GM19455 (cell line): Measurements from ENCODE around the gene MARCHF10.
"Not testable (repeated sequence)": the region's sequence is repeated elsewhere in the genome, so short reads cannot be mapped to it uniquely, and the experiment has no call there.

Source experiments
- ATAC-seq: cut with Tn5 transposase; IDR thresholded peaks from one replicate; pipeline ENCODE4 v1.9.1; 2021; ENCODE audit not compliant: unreplicated experiment

The MARCHF10 gene, protein sequence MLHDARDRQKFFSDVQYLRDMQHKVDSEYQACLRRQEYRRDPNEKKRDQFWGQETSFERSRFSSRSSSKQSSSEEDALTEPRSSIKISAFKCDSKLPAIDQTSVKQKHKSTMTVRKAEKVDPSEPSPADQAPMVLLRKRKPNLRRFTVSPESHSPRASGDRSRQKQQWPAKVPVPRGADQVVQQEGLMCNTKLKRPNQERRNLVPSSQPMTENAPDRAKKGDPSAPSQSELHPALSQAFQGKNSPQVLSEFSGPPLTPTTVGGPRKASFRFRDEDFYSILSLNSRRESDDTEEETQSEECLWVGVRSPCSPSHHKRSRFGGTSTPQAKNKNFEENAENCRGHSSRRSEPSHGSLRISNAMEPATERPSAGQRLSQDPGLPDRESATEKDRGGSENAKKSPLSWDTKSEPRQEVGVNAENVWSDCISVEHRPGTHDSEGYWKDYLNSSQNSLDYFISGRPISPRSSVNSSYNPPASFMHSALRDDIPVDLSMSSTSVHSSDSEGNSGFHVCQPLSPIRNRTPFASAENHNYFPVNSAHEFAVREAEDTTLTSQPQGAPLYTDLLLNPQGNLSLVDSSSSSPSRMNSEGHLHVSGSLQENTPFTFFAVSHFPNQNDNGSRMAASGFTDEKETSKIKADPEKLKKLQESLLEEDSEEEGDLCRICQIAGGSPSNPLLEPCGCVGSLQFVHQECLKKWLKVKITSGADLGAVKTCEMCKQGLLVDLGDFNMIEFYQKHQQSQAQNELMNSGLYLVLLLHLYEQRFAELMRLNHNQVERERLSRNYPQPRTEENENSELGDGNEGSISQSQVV

DNA sequence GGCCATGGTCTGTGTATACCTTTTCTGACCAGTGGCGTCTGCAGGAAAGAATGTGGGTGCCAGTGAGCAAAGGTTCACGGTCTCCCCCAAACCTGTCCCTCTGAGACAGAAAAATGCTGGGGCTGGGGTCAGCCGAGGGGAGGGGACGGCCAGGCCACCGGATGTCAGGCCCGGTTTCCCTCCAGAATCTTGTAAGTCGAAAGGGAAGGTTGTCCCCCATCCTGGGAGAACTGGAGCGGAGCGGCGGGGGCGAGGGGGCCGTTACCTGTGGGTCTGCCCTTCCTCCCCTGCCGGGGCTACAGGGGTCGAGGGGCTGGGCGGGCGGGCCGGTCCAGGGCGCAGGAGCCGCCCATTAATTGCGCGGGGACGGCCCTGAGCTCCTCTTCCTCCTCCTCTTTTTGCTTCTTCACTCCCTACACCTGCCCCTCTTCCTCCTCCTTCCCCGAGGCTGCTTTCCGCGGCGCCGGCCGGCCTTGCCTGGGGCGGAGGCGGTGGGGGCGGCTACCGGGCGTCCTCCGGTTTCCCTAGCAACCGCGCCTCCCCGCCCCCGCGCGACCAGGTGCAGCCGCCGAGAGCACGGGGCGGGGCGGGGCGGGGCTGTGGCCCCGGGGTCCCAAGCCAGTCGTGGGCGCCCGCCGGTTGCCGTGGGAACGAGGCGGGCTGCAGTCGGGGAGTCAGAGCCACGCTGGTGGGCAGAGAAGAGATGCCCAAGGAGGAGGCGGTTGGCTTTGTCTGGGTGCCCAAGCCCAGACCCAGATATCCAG is at the start of gene MARCHF10:
Gene MARCHF10 (minus strand): TSS at position 503 of the 764 bp plus-strand sequence. CDS start 6,579 bp downstream, outside the sequence.
- no peak for ATAC-seq

DNA sequence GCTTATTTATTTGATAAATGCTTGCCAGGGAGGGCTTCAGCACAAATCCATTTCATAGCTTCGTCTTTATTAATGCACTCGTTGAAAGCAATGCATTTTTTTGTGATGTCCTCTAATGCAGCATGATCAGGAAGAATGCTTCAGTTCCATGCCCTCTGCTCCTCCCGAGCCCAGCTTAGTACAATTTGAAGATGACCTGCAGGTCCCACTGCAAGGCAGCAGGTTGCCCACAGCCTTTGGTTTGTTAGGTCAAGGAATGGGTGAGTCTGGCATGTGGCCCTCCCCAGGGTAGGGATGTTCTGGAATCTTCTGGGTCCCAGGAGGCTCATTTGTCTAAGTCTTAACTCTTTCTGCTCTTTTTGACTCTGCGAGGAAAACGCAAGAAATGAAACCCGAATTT is 49.4 kb upstream of the MARCHF10 start:
- ATAC-seq = no peak

DNA sequence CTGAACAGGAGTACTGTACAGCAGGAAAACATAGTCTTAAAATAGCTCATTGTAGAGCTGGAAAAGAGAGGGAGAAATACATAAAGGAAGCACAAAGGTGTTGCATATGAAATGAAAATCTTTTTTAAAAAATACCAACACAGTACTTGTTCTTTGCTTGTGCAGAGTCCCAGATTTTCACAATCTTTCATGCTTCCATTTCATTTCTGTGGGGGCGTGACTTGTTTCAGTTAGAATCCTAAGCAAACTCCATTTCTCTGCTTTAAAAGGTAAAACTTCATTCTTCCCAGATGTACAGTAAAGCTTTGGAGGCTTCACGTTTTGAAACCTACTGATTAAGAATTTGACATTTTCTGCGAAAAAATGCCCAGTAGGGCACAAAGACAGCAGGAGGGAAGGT is 48.5 kb upstream of the MARCHF10 start:
- no peak for ATAC-seq

DNA sequence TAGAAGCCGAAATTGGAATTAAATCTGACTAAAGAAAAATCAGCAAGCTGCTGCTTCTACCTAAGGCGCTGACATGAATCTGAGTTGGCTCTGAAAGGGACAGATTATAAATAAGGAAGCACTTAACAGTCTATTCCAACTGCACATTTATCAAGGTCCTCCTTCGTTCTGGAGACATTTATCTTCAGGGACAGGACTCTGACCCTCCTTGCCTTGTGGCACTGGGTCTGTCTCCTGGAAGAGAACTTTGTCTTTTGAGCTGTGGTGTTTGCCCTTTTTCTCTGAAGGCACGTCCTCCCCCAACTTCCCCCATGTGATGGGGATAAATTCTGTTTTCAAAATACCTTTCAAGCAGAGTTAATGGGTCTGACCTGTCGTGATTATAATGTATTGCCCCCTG is 47.0 kb upstream of the MARCHF10 start:
- ATAC-seq = no peak

DNA sequence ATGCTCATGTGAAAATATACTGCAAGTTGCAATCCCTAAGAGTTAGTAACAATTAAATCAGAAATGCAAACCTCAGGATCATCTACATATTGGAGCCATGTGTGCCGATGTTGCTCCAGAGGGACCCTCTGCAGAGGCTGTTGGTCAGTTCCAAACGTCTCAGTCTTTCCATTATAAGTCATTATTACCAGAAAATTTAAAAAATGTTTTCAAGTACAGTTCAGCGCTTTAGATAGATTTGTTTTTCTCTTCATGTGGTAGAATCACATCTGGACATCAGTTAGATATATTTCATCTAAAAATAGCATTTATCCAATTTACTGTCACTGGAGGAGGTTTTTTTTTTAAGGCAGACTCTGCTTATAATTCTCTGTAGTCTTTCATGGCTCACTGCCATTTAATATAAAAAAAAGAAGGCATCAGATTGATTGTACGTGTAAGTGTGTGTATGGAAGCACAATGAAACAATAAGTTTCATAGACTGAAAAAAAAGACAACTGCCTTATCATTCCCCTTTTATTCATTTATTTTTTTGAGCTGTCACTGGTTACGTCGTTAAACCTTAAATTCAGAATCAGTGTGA is 46.1 kb upstream of the MARCHF10 start:
- no peak for ATAC-seq

DNA sequence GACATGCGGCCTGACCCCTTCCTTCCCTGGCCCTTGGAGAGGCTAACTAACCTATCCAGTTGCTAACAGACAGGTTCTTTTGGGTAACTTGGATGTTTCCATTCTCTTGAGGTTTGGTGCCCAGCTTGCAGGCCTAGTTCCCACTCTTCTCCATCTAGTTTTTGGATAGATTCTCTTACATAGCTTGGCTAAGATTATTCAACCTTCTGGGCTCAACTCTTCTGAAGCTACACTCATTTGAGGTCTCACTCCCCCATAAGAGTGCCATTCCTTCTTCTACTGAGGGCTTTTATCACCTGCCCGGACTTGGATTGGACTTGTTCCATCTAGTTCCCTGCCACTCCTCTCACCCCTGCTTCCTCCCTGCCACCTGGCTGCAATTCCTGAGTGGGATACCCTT is 44.1 kb upstream of the MARCHF10 start:
- ATAC-seq = no peak

DNA sequence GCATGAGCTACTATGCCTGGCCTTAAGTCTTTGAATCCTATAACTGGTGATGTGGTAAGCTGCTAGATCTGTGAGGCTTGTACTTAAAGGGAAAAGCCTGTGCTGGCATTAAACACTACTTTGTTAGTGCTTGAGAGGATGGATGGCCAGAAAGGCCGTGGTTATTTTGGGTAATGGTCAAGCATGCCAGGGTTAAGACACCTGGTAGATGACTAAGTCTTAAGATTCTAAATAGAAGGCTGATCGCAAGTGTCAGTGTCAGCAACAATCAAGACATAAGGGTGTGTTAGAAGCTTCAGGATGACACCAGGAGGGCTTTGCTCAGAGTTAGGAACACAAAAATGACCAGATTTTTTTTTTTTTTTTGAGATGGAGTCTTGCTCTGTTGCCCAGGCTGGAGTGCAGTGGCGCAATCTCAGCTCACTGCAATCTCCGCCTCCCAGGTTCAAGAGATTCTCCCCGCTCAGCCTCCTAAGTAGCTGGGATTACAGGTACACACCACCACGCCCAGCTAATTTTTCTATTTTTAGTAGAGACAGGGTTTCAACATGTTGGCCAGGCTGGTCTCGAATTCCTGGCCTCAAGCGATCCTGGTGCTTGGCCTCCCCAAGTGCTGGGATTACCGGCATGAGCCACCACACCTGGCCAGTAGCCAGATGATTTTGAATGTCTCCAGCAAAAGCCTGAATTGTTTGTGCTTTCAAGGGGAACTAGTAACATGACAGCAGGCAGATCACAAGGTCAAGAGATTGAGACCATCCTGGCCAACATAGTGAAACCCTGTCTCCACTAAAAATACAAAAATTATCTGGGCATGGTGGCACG is 41.7 kb upstream of the MARCHF10 start:
- not testable (repeated sequence) for ATAC-seq

DNA sequence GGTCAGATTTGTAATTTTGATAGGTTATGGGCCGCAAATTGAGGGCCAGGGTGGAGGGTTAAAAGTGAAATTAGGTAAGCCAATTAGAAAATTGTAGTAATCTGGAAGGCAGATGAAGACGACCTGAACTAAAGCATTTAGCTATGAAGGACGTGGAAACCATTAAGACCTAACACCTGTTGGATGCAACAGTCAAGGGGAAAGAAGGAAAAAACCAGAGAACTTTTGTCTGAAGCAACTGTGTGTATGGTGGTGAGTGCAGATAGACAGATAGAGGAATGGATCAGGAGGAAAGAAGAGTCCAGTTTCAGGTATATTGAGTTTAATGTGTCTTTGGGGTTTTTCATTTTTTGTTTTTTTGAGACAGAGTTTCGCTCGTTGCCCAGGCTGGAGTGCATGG is 40.2 kb upstream of the MARCHF10 start:
- no peak for ATAC-seq

DNA sequence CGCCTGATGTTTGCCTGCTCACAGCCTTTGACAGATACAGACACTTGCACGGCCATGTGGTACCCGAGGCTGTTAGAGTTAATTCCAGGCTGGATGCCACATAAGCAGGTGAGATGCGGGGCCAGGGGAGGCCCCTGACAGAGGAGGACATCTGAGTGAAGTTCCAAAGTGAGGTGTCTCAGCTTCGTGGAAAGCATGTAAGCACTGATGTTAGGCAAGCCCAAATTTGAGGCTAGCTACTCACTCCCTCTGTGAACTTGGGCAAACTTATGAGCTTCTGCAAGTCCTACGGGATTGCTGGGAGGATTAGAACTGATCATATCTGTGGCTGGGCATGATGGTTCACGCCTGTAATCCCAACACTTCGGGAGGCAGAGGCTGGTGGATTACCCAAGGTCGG is 39.3 kb upstream of the MARCHF10 start:
- ATAC-seq = no peak

DNA sequence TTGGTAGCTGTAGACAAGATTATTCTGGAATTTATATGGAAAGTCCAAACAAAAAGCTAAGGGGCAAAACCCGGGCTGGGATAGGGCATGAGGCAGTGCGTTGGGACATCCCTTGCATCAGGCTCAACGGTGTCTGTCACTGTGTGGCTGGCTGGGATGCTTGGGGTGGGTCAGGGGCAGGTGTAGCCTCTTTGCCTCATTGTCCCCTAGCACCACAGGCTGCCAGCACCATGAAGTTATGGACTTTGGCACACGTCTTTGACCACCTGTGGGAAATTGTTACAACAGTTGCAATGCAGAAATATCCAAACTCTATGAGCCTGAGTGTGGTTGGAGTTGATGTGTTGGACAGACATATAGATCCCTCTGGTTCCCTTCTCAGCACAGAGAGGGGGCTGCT is 32.8 kb upstream of the MARCHF10 start:
- no peak for ATAC-seq

DNA sequence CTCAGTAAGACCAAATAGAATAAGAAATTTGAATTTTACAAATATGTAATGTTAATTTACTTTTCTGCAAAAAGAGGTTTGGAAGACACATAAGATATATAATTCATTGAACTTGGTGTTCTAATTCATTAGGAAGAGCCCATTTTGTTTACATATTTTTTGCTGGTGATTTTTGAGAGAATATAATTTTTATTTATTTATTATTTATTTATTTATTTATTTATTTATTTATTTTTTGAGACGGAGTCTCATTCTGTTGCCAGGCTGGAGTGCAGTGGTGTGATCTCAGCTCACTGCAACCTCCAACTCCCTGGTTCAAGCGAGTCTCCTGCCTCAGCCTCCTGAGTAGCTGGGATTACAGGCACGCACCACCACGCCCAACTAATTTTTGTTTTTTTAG is 25.7 kb upstream of the MARCHF10 start:
- not testable (repeated sequence) for ATAC-seq

DNA sequence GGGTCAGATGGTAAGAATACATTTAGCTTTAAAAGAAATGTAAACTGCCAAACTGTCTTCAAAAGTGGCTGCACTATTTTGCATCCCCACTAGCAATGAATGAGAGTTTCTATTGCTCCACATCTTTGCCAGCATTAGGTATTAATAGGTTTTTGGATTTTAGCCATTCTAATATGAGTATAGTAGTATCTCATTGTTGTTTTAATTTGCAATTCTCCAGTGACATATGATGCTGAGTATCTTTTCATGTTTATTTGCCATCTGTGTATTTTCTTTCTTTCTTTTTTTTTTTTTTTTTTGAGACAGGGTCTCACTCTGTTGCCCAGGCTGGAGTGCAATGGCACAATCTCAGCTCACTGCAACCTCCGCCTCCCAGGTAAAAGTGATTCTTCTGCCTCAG is 24.3 kb upstream of the MARCHF10 start:
- ATAC-seq = no peak

DNA sequence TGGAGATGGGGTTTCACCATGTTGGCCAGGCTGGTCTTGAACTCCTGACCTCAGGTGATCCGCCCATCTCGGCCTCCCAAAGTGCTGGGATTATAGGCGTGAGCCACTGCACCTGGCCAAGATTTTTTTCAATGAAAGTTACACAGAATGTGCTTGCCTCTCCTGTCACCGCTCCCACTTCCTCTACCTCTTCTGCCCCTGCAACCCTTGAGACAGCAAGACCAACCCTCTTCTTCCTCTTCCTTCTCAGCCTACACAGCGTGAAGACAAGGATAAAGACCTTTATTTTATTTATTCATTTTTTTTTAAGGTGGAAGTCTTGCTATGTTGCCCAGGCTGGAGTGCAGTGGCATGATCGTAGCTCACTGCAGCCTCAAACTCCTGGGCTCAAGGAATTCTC is 23.0 kb upstream of the MARCHF10 start:
- ATAC-seq = not testable (repeated sequence)

DNA sequence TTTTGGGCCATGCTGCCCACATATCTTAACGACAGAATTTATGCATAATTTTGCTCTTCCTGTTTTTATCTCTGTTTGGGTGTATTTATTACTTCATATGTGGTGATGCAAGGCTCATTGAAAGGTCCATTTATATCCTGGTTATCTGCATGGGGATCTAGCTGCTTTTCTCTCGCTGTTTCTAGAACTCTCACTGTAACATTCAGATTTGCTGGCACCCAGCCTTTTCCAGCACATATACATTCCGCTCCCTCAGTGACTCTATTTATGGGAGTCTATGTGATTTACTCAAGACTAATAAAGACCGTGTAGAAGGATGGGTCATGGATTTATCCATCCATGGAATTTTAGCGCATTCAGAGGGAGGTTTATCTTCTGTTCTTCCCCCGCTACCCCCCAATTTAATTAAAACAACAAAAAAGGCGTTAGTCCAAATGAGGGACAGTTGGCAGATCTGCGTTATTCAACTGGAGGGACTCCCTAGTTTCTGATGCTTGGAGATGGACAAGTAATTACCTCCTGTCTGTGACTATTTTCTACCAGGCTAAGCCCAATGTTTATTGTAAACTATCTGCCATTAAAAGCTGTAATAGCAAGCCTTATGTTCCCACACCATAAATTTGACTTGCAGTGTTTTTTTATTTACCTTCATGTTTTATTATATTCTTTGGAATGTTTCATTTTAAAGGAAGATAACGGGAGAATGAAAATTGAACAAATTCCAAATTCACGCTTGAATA is 19.8 kb upstream of the MARCHF10 start:
- no peak for ATAC-seq

DNA sequence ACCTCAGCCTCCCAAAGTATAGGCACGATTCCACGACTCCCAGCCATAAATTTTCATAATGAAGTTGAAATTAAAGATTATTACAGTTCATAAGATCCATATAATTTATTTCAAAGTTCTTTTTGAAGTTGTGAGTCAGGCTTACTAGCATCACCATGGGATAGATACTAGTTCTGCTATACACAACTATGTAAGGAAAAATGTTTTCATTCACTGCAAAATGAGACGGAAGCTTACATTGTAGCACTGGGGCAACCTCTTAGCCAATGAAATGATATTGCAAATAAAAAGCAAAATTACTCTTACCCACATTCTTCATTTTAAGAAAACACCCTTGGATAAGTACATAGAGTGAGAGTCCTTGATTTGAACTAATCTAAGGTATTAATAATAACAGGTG is 18.8 kb upstream of the MARCHF10 start:
- ATAC-seq = no peak

DNA sequence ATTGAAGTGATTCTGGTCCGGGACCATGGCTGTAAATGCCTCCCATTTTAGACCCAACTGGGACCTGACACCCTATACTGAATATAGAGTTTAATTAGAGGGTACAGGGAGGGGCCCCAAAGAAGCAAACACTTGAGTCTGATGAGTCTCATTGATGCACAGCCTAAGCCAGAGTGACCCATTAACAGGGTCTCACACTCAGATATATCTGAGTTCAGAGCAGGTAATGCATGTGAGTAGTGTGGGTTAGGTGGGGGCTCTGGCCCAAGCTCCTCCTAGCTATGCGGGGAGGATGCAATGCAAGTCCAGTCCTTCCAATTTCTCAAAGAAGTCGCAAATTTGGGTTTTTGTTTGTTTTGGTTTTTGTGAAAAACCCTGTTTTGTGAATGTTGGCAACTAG is 17.1 kb upstream of the MARCHF10 start:
- no peak for ATAC-seq

DNA sequence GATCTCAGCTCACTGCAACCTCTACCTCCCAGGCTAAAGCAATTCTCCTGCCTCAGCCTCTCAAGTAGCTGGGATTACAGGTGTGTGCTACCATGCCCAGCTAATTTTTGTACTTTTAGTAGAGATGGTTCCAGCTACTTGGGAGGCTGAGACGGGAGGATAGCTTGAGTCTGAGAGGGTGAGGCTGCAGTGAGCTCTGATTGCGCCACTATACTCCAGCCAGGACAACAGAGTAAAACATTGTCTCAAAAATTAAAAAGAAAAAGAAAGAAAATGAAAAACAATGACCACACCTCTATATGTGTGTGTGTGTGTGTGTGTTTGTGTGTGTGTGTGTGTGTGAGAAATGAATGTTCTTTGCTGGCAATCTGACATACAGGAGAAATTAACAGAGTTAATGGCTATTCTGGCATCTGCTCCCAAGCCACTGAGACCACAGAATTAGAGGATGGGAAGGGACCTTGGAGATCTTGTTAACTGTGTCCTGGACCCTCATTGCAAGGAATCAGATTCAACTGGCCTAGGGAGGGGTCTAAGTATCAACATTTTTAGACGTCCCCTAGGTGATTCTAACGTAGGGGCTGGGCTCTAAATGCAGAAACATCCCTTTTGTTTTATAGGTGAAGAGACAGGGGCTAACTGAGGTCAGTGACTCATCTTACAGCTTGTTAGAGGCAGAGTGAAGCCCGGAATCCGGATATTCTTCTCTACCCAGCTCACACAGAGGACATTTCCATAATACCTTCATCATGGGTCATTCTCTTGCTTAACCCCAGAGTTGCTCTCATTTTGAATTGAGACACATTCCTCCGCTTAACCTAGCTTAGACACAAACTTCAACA is 16.4 kb upstream of the MARCHF10 start:
- ATAC-seq = no peak

DNA sequence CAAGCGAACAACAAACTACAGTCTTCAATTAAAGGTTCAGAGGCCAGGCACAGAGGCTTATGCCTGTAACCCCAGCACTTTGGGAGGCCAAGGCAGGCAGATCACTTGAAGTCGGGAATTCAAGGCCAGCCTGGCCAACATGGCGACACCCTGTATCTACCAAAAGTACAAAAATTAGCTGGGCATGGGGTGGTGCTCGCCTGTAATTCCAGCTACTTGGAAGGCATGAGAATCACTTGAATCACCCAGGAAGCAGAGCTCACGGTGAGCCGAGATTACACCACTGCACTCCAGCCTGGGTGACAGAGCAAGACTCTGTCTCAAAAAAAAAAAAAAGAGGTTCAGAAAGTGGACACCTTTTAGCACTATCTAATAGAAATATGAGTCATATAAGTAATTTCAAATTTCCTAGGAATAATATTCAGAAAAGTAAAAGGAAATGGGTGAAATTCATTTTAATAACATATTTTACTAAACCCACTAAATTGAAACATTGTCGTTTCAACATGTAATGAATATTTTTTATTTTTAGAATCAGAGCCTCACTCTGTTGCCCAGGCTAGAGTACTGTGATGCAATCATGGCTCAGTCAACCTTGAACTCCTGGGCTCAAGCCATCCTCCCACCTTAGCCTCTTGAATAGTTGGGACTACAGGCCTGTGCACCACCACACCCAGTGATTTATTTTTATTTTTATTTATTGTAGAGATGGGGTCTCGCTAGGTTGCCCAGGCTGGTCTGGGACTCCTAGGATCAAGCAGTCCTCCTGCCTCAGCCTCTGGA is 15.2 kb upstream of the MARCHF10 start:
- no peak for ATAC-seq
